ENCODE data around the gene ZNF324. TPM values are rescaled to one million over a fixed set of nuclear protein-coding genes. Genes with fewer than 3 reads are reported as not detected.

Gene ZNF324
- total and polyA plus RNA-seq, 2 of the 13 experiments (the other 11 are each of a cell fraction or from before 2014, with no cell fraction given), result 1.1 to 4.7 TPM

DNA sequence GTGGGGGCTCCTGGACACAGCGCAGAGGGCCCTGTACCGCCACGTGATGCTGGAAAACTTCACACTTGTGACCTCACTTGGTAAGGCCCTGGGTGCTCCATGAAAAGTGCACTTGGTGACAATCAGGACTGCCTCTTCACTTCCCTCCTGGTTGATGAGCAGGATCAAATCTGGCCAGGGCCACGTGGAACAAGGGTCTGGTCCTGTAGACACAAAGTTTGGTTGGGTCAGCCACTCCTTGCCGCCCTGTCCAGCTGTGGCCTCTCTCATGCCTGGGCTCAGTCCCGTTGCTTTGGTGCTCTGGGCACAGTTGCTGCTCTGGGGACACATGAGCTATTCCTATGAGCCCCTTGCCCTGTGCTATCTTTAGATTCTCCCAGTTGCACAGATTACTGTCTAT is 13.1 kb upstream of the ZNF324 start:
- POLR2A ChIA-PET, result no interaction called here
- H3K4me2 ChIP-seq (ENCODE audit: low read depth, low read length), result no peak overlapping the region
- no peak overlapping the region for H3K27ac ChIP-seq (ENCODE audit: extremely low read length, insufficient read depth, low read length)
- H2AFZ ChIP-seq (ENCODE audit: low read length), result no peak overlapping the region
- H4K20me1 ChIP-seq (ENCODE audit: insufficient read depth, low read length), result no peaks in the 10 kb centered on the region
- 100% methylated on average over 1 of the region's 6 CpGs for WGBS (ENCODE audit: low lambda C conversion rate)
- DNase-seq (ENCODE audit: low spot score) (no peak), ATAC-seq (no peak), FAIRE-seq (no peak)
- BruUV-seq (replicated peaks), result no TSS peak
- H3K9me3 ChIP-seq (ENCODE audit: low read length), result peaks cover 14% of the 10 kb centered on the region
- CTCF ChIA-PET (ENCODE audit: low intra/inter-chr PET ratio, low total read pairs), result no interaction called here
- H3K27me3 ChIP-seq (ENCODE audit: control insufficient read depth in 1 of 2, insufficient read depth in 2 of 2, low read length in 2 of 2), result no peaks in the 10 kb centered on the region
- intact Hi-C loops (cut with micrococcal nuclease; ENCODE audit: unreplicated experiment) (loop anchor here (5.0 kb wide), 1 partner anchor 46 kb away; the partner anchor contains the start of gene ZNF584), in situ Hi-C loops (cut with HindIII; ENCODE audit: extremely low pct_ligation_motif_present, low pct_unique_long_range_greater_than_20kb) (no loop called here)
- H3K79me2 ChIP-seq (ENCODE audit: insufficient read depth, low read length), result no peaks in the 10 kb centered on the region
- no peak overlapping the region for H3K9ac ChIP-seq (ENCODE audit: insufficient read depth, low read depth, low read length)
- H3K4me1 ChIP-seq (ENCODE audit: insufficient read depth, low read length), result peaks cover 7% of the 10 kb centered on the region
- H3K4me3 ChIP-seq (replicated peaks in 1 of 3; ENCODE audit: insufficient read depth in 1 of 3, low read depth in 2 of 3, low read length in 3 of 3), result no peak overlapping the region
- H3K36me3 ChIP-seq (replicated peaks in 1 of 2; ENCODE audit: control insufficient read depth in 1 of 2, insufficient read depth in 2 of 2, low read length in 2 of 2), result no peaks in the 10 kb centered on the region
- no peak for TF ChIP-seq BHLHE40 (IDR thresholded peaks at IDR 0.05; ENCODE audit: low read length)
- TF ChIP-seq CBX2 (IDR thresholded peaks at IDR 0.05; ENCODE audit: low read depth, low read length), result no peak
- no peak for TF ChIP-seq CBX2 (CRISPR knock-in tag; IDR thresholded peaks at IDR 0.05; ENCODE audit: low read depth)
- TF ChIP-seq CREM (IDR thresholded peaks at IDR 0.05), result no peak
- TF ChIP-seq CREM (CRISPR knock-in tag; IDR thresholded peaks at IDR 0.05), result no peak
- no peak for TF ChIP-seq ZSCAN31 (CRISPR knock-in tag; IDR thresholded peaks at IDR 0.05; ENCODE audit: low read depth)
- TF ChIP-seq, protein P1, sequence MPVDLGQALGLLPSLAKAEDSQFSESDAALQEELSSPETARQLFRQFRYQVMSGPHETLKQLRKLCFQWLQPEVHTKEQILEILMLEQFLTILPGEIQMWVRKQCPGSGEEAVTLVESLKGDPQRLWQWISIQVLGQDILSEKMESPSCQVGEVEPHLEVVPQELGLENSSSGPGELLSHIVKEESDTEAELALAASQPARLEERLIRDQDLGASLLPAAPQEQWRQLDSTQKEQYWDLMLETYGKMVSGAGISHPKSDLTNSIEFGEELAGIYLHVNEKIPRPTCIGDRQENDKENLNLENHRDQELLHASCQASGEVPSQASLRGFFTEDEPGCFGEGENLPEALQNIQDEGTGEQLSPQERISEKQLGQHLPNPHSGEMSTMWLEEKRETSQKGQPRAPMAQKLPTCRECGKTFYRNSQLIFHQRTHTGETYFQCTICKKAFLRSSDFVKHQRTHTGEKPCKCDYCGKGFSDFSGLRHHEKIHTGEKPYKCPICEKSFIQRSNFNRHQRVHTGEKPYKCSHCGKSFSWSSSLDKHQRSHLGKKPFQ (CRISPR knock-in tag; IDR thresholded peaks at IDR 0.05; ENCODE audit: insufficient replicate concordance), result no peak
- no peak for TF ChIP-seq HHEX (CRISPR knock-in tag; IDR thresholded peaks at IDR 0.05)
- TF ChIP-seq BRD4 (CRISPR knock-in tag; IDR thresholded peaks at IDR 0.05), result no peak
- TF ChIP-seq ZNF558 (CRISPR knock-in tag; IDR thresholded peaks at IDR 0.05; ENCODE audit: borderline replicate concordance), result no peak
- TF ChIP-seq NCOA1 (CRISPR knock-in tag; IDR thresholded peaks at IDR 0.05), result no peak
- no peak for TF ChIP-seq MXI1 (IDR thresholded peaks at IDR 0.05; ENCODE audit: borderline replicate concordance, low read depth, low read length)
- TF ChIP-seq EZH2 (conservative IDR thresholded peaks at IDR 0.05; ENCODE audit: low read depth, low read length), result no peak
- TF ChIP-seq NR2F6 (IDR thresholded peaks at IDR 0.05), result no peak
- TF ChIP-seq NR2F6 (CRISPR knock-in tag; IDR thresholded peaks at IDR 0.05), result no peak
- TF ChIP-seq, protein P2, sequence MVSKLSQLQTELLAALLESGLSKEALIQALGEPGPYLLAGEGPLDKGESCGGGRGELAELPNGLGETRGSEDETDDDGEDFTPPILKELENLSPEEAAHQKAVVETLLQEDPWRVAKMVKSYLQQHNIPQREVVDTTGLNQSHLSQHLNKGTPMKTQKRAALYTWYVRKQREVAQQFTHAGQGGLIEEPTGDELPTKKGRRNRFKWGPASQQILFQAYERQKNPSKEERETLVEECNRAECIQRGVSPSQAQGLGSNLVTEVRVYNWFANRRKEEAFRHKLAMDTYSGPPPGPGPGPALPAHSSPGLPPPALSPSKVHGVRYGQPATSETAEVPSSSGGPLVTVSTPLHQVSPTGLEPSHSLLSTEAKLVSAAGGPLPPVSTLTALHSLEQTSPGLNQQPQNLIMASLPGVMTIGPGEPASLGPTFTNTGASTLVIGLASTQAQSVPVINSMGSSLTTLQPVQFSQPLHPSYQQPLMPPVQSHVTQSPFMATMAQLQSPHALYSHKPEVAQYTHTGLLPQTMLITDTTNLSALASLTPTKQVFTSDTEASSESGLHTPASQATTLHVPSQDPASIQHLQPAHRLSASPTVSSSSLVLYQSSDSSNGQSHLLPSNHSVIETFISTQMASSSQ (IDR thresholded peaks at IDR 0.05; ENCODE audit: low read depth), result no peak
- TF ChIP-seq, protein P2 (CRISPR knock-in tag; IDR thresholded peaks at IDR 0.05; ENCODE audit: borderline replicate concordance), result no peak
- TF ChIP-seq HDAC1 (CRISPR knock-in tag; IDR thresholded peaks at IDR 0.05), result no peak
